A549 treated with DMSO at 1 μM for 4 hours (cell line): Measurements from ENCODE around the gene SRP14. TPM values are rescaled to one million over a fixed set of nuclear protein-coding genes. Genes with fewer than 3 reads are reported as not detected.

Source experiments
- total RNA-seq: library from RNA; stranded (reverse); fragments of 200-300 nt; extraction: Qiagen RNA extraction; gene quantifications from 5 replicates; pipeline ENCODE4 v1.2.3, GENCODE V29; 2022; ENCODE audit warnings: low read depth

The SRP14 gene
- total RNA-seq = 232 to 261 TPM (median 254 TPM) in 5 replicates

GRCh38 chr15:40038638-40039543, at the start of gene SRP14:
TSS of gene SRP14 (minus strand) at chr15:40039181. CDS start at chr15:40039116, 65 bp downstream.

Other genes starting within 250 kb of the SRP14 start
- 11.1 to 16.5 TPM (median 13.2 TPM) in 5 replicates for gene GPR176, start 118.9 kb downstream of the SRP14 start, total RNA-seq
- gene EIF2AK4, start 105.1 kb downstream of the SRP14 start, total RNA-seq = 19.2 to 21.5 TPM (median 19.5 TPM) in 5 replicates
- gene BMF, start 69.7 kb upstream of the SRP14 start, total RNA-seq = 1.3 to 4.0 TPM (median 1.6 TPM) in 5 replicates
- gene BUB1B, start 121.9 kb upstream of the SRP14 start, total RNA-seq = 27.7 to 33.5 TPM (median 33.0 TPM) in 5 replicates
- gene PAK6, start 199.9 kb upstream of the SRP14 start, total RNA-seq = 0.14 to 0.56 TPM (median 0.31 TPM) in 5 replicates
- gene ANKRD63, start 243.9 kb upstream of the SRP14 start, total RNA-seq = 0.11 to 0.28 TPM (median 0.20 TPM) in 5 replicates